Skeletal muscle satellite cell (primary cell): ENCODE results near the gene CA4.

Experiments used
- H3K27me3 ChIP-seq: 2 replicates; pipeline ENCODE4 v1.7.0; 2013; ENCODE audit warnings: low read length; ENCODE audit not compliant: control insufficient read depth, insufficient read depth
- H3K36me3 ChIP-seq: 2 replicates; pipeline ENCODE4 v1.7.0; 2013; ENCODE audit warnings: mild to moderate bottlenecking, control low read depth, low read length; ENCODE audit not compliant: insufficient read depth
- H3K4me1 ChIP-seq: 2 replicates; pipeline ENCODE4 v1.7.0; 2013; ENCODE audit warnings: low read length; ENCODE audit not compliant: control insufficient read depth, insufficient read depth
- H3K4me2 ChIP-seq: 2 replicates; pipeline ENCODE4 v1.7.0; 2013; ENCODE audit warnings: mild to moderate bottlenecking, low read length
- H3K4me3 ChIP-seq: 2 replicates; pipeline ENCODE4 v1.7.0; 2013; ENCODE audit warnings: low read length
- H3K9ac ChIP-seq: 2 replicates; pipeline ENCODE4 v1.7.0; 2013; ENCODE audit warnings: mild to moderate bottlenecking, low read depth, low read length, moderate library complexity
- H3K9me3 ChIP-seq: replicated peaks from 2 replicates; pipeline ENCODE4 v1.7.0; 2013; ENCODE audit warnings: mild to moderate bottlenecking, control low read depth, low read length

CA4 gene

GRCh38 chr17:60135151-60135950 is 14.4 kb upstream of the CA4 start:
- Histone ChIP-seq H3K27me3 (peaks cover 22% of the 10 kb centered on the region), H3K4me1 (peaks cover 12% of the 10 kb centered on the region), H3K9me3 (no peaks in the 10 kb centered on the region), H3K36me3 (peaks cover 9% of the 10 kb centered on the region), H3K9ac (peak overlapping the region; percentile 88), H3K4me2 (peak overlapping the region; percentile 98), H3K4me3 (peak overlapping the region; percentile 90)

GRCh38 chr17:60135951-60136666 is 13.7 kb upstream of the CA4 start:
- peak overlapping the region; percentile 90 for H3K4me3 ChIP-seq
- peaks cover 12% of the 10 kb centered on the region for H3K4me1 ChIP-seq
- peak overlapping the region; percentile 98 for H3K4me2 ChIP-seq
- peaks cover 9% of the 10 kb centered on the region for H3K36me3 ChIP-seq
- peaks cover 29% of the 10 kb centered on the region for H3K27me3 ChIP-seq
- H3K9ac ChIP-seq = no peak overlapping the region
- no peaks in the 10 kb centered on the region for H3K9me3 ChIP-seq

- Histone ChIP-seq H3K4me3 (no peak overlapping the region), H3K27me3 (peaks cover 34% of the 10 kb centered on the region), H3K9me3 (no peaks in the 10 kb centered on the region), H3K4me1 (peaks cover 24% of the 10 kb centered on the region), H3K4me2 (no peak overlapping the region), H3K9ac (no peak overlapping the region), H3K36me3 (peaks cover under 1% of the 10 kb centered on the region)
These were observed 12.0 kb upstream of the CA4 start for GRCh38 chr17:60137731-60138130.

- H3K9ac ChIP-seq = no peak overlapping the region
- H3K9me3 ChIP-seq = no peaks in the 10 kb centered on the region
- peaks cover 34% of the 10 kb centered on the region for H3K27me3 ChIP-seq
- no peak overlapping the region for H3K4me2 ChIP-seq
- H3K4me3 ChIP-seq = no peak overlapping the region
- no peaks in the 10 kb centered on the region for H3K36me3 ChIP-seq
- peaks cover 29% of the 10 kb centered on the region for H3K4me1 ChIP-seq
These were observed 10.9 kb upstream of the CA4 start for GRCh38 chr17:60138769-60139437.

GRCh38 chr17:60139438-60140285 is 10.1 kb upstream of the CA4 start:
- H3K27me3 ChIP-seq = peaks cover 40% of the 10 kb centered on the region
- peak overlapping the region; percentile 52 for H3K4me3 ChIP-seq
- H3K4me1 ChIP-seq = peaks cover 24% of the 10 kb centered on the region
- H3K36me3 ChIP-seq = no peaks in the 10 kb centered on the region
- H3K9ac ChIP-seq = no peak overlapping the region
- H3K4me2 ChIP-seq = peak overlapping the region; percentile 79
- no peaks in the 10 kb centered on the region for H3K9me3 ChIP-seq

- H3K36me3 ChIP-seq = no peaks in the 10 kb centered on the region
These were observed 8.4 kb upstream of the CA4 start for GRCh38 chr17:60141111-60142018.

GRCh38 chr17:60142872-60143499 is 6.8 kb upstream of the CA4 start:
- H3K4me2 ChIP-seq = peak overlapping the region; percentile 90
- H3K4me1 ChIP-seq = peaks cover 24% of the 10 kb centered on the region
- H3K4me3 ChIP-seq = peak overlapping the region; percentile 67
- peak overlapping the region; percentile 73 for H3K9ac ChIP-seq
- no peaks in the 10 kb centered on the region for H3K36me3 ChIP-seq
- H3K9me3 ChIP-seq = no peaks in the 10 kb centered on the region
- H3K27me3 ChIP-seq = peaks cover 72% of the 10 kb centered on the region

More at GRCh38 chr17:60141111-60142018, 8.4 kb upstream of the CA4 start:
- peaks cover 24% of the 10 kb centered on the region for H3K4me1 ChIP-seq
- H3K27me3 ChIP-seq = peaks cover 57% of the 10 kb centered on the region
- no peaks in the 10 kb centered on the region for H3K9me3 ChIP-seq
- H3K4me2 ChIP-seq = peak overlapping the region; percentile 45
- no peak overlapping the region for H3K4me3 ChIP-seq
- H3K9ac ChIP-seq = no peak overlapping the region

GRCh38 chr17:60145006-60145935 is 4.5 kb upstream of the CA4 start:
- Histone ChIP-seq H3K9me3 (no peaks in the 10 kb centered on the region), H3K4me2 (no peak overlapping the region), H3K4me3 (no peak overlapping the region), H3K9ac (no peak overlapping the region), H3K4me1 (peaks cover 24% of the 10 kb centered on the region), H3K36me3 (no peaks in the 10 kb centered on the region), H3K27me3 (peaks cover 74% of the 10 kb centered on the region)

GRCh38 chr17:60146206-60146605 is 3.6 kb upstream of the CA4 start:
- Histone ChIP-seq H3K27me3 (peaks cover 74% of the 10 kb centered on the region), H3K4me1 (peaks cover 24% of the 10 kb centered on the region), H3K9me3 (no peaks in the 10 kb centered on the region), H3K4me2 (no peak overlapping the region), H3K9ac (no peak overlapping the region), H3K36me3 (no peaks in the 10 kb centered on the region), H3K4me3 (no peak overlapping the region)
